OCI-LY1 (cell line): ENCODE results near the gene CKAP2.
"Not testable (repeated sequence)": the region's sequence is repeated elsewhere in the genome, so short reads cannot be mapped to it uniquely, and the experiment has no call there.

Experiments
- CTCF ChIP-seq: fragments of 200-600 bp; sonication (generic), shearing (Covaris generic); IDR thresholded peaks from 2 replicates; pipeline ENCODE4 v1.5.1; 2017; ENCODE audit warnings: mild to moderate bottlenecking, antibody characterized with exemption, low read length, moderate library complexity, mixed read lengths
- EZH2 ChIP-seq: fragments of 200-600 bp; sonication (generic), shearing (Covaris generic); IDR thresholded peaks from 2 replicates; pipeline ENCODE4 v1.8.0; 2017; ENCODE audit warnings: borderline replicate concordance, mixed run types, mild to moderate bottlenecking, antibody characterized with exemption, low read length, moderate library complexity, mixed read lengths

GRCh38 chr13:52509532-52509931, 54.3 kb downstream of the CKAP2 start:
- not testable (repeated sequence) for TF ChIP-seq CTCF, EZH2
